ENCODE results near the gene SAMD8.

DNA sequence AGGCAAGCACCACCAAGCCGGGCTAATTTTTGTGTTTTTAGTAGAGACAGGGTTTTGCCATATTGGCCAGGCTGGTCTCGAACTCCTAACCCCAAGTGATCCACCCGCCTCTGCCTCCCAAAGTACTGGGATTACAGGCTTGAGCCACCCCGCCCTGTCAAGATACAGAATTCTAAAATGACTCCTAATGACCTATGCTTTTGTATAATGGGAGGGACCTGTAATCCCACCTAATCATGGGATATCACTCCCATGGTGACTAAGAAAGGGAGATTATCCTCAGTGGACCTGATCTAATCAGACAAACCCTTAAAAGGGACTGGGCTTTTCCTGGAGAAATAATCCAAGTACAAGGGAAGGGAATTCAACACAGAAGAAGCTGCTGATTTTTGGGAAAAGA lies 28.8 kb downstream of the SAMD8 start:
- TF ChIP-seq, protein P1, sequence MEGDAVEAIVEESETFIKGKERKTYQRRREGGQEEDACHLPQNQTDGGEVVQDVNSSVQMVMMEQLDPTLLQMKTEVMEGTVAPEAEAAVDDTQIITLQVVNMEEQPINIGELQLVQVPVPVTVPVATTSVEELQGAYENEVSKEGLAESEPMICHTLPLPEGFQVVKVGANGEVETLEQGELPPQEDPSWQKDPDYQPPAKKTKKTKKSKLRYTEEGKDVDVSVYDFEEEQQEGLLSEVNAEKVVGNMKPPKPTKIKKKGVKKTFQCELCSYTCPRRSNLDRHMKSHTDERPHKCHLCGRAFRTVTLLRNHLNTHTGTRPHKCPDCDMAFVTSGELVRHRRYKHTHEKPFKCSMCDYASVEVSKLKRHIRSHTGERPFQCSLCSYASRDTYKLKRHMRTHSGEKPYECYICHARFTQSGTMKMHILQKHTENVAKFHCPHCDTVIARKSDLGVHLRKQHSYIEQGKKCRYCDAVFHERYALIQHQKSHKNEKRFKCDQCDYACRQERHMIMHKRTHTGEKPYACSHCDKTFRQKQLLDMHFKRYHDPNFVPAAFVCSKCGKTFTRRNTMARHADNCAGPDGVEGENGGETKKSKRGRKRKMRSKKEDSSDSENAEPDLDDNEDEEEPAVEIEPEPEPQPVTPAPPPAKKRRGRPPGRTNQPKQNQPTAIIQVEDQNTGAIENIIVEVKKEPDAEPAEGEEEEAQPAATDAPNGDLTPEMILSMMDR (IDR thresholded peaks at IDR 0.05): no peak
- TF ChIP-seq TCF7L2 (IDR thresholded peaks at IDR 0.05; ENCODE audit: low read depth, low read length) (no peak), POLR2AphosphoS5 (IDR thresholded peaks at IDR 0.05; ENCODE audit: low read depth, low read length) (no peak)
- TF ChIP-seq, protein P2, sequence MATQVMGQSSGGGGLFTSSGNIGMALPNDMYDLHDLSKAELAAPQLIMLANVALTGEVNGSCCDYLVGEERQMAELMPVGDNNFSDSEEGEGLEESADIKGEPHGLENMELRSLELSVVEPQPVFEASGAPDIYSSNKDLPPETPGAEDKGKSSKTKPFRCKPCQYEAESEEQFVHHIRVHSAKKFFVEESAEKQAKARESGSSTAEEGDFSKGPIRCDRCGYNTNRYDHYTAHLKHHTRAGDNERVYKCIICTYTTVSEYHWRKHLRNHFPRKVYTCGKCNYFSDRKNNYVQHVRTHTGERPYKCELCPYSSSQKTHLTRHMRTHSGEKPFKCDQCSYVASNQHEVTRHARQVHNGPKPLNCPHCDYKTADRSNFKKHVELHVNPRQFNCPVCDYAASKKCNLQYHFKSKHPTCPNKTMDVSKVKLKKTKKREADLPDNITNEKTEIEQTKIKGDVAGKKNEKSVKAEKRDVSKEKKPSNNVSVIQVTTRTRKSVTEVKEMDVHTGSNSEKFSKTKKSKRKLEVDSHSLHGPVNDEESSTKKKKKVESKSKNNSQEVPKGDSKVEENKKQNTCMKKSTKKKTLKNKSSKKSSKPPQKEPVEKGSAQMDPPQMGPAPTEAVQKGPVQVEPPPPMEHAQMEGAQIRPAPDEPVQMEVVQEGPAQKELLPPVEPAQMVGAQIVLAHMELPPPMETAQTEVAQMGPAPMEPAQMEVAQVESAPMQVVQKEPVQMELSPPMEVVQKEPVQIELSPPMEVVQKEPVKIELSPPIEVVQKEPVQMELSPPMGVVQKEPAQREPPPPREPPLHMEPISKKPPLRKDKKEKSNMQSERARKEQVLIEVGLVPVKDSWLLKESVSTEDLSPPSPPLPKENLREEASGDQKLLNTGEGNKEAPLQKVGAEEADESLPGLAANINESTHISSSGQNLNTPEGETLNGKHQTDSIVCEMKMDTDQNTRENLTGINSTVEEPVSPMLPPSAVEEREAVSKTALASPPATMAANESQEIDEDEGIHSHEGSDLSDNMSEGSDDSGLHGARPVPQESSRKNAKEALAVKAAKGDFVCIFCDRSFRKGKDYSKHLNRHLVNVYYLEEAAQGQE (IDR thresholded peaks at IDR 0.05; ENCODE audit: insufficient read depth in 1 of 2, low read depth in 2 of 2, low read length in 1 of 2): no peak

All from Panc1 (cell line).